Stimulated activated naive CD4-positive, alpha-beta T cell (primary cell): ENCODE measurements around the gene GPR3.
"Not testable (repeated sequence)": the region's sequence is repeated elsewhere in the genome, so short reads cannot be mapped to it uniquely, and the experiment has no call there.

Source experiments
- DNase-seq, 6 experiments: peaks; one replicate each; lab custom pipeline; 2025; lab: John Stamatoyannopoulos, UW

Gene GPR3

DNA sequence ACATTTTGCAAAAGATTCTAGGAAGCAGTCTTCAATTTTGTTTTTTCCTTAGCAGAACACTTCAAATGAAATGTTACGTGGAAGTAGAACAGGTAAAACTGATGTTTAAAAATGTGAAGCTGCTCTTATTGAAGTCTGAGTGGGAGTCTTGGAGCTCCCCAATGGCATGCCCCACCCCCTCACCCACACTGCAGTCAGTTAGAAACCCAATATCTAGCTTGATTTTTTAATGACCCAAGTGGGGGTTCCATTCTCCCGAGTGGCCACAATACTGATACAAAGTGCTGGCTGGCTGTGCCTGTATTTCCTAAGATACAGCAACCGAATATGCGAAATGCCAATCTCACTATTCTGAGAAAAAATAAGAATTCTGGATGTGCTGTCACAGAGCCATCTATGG is 31.3 kb downstream of the GPR3 start:
- DNase-seq, result no peak

DNA sequence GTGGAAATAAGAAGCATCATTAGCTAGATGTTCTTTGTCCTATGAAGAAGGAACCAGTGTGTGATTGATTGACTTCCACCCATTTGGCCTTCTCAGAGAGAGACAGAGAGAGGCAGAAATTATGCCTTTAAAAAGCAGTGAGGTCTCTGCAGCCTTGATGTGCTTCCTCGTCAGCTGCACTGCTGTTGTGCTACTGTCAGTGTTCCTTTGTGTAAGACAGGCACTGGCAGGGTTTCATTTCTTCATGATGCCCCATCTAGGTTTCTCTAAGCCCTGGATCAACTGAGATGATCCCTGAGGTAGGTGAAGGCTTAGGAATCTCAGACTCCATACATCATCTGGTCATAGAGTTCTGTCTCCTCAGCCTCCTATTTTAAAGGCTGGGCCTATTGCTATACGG is 34.9 kb downstream of the GPR3 start:
- no peak for DNase-seq

DNA sequence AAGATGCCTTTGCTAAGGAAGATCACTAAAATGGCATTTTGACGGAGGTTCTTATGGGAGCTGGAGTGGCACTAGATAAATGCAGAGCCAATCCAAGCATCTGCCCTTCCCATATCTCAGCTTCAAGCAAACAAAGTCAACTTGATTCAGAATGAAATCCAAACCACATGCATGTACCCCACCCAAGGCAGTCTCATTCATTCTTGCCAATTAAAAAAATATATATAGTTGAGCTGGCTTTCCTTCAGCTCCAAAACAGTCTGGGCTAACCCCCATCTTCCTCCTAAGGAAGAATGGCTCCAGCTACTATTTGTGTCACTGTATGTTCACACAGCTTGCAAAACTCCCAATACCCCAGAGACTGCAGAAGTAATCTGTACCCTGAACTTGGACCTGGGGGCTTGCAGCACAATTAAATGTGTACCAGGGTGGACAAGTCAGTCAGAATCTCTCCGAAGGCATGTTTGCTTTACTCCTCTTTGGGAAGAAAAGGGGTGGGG is 35.4 kb downstream of the GPR3 start:
- DNase-seq, result no peak

DNA sequence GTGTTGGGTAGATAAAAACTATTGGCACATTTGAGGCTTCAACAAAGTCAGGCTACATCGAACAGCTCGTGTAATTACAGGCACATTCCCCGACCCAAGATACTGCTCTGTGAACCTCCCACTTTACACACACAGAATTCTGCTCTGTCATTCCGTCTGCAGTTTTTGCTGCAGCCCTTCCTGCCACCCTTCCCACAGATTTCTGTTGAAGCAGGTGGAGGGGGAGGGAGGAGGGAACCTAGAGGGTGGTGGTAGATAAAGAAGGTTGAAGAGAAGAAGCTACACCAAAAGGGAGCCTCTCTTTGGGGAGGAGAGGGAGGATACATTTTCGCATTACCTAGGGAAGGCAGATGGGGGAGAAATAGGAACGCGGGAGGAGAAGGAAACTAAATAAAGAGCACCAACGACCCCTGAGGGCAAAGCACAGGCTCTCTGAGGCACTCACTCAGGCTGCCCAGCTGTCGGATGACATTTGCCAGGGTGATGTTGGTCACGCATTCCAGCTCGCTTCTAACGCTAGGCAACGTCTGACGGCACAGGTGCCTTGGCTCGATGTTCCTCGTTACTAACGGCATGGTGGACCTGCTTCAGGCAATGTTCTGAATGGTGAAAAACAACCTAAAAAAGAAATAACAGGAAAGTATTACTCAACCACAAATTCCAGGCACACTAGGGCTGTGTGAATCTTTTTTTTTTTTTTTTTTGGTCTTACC is 36.0 kb downstream of the GPR3 start:
- no peak for DNase-seq

DNA sequence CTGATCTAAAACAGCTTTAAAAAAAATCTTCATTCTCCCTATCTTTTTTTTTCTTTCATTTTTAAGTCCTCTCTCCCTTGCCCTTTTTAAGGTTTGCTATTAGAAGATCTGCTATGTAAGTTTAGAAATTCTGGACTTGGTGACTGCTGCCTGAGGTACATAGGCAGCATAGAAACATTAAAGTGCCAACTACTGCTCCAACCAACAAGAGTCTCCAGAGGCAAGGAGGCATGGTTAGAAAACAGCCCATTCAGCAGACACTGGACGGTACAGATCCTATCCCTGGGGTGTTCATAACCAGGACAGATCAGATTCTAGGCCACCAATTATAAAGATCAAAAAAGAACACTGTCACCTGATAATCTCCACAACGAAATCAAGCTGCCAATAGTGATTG is 36.6 kb downstream of the GPR3 start:
- DNase-seq, result no peak

DNA sequence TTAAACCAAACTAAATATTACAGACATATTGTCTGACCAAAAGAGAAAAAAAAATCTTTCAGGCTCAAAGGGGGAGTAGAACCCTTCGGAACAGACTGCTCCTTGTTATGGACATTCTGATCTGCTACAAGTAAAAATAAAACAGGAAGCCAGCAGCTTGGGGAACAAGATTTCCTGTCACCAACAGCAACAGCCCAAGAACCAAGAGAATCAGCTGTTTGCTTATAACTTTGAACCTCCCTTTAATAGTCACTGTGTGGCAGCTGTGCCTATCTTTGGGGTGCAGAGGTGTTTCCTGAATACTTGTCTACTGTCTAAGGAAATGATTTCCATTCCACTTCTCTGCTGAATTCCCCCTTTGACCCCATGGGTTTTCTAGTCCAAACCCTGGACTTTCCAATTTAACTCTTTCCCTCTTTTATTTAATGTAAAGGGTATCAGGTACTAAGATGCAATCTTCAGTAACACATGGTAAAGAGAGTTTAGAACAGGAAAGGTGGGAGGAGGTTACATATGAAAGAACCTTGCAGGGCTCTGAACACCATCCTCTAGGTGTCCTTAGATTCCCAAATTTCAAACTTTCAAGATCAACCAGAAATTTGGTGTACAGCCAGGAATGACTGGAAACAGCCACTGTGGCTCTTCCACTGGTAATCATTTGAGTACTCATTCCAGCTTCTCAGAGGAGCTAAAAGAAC is 38.6 kb downstream of the GPR3 start:
- DNase-seq, result peak in 4 of 6 experiments; percentile 25 to 70 (median 65)

DNA sequence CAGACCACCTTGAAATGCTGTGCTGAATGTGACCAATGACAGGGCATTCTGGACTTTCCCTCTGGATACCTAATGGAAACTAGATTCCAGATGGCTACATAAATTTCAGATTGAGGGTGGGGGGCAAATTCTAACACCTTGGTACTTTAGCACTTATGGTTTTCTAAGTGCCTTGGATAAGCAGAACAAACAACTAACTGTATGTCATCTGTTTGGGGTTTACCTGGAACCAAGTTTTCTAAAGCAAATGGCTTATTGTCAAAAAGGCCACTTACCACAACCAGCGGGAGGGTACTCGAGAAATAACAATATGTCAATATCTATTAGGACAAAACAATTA is 39.1 kb downstream of the GPR3 start:
- DNase-seq, result no peak

DNA sequence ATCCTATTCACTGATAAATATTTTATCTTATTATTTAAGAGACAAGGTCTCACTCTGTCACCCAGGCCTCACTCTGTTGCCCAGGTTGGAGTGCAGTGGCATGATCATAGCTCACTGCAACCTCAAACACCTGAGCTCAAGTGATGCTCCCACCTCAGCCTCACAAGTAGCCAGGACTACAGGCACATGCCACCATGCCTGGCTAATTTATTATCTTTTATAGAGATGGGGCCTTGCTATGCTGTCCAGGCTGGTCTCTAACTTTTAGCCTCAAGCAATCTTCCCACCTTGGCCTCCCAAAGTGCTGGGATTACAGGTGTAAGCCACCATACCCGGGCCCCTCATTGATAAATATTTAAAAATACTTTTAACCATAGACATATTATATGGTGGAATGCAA is 40.3 kb downstream of the GPR3 start:
- DNase-seq, result not testable (repeated sequence)

DNA sequence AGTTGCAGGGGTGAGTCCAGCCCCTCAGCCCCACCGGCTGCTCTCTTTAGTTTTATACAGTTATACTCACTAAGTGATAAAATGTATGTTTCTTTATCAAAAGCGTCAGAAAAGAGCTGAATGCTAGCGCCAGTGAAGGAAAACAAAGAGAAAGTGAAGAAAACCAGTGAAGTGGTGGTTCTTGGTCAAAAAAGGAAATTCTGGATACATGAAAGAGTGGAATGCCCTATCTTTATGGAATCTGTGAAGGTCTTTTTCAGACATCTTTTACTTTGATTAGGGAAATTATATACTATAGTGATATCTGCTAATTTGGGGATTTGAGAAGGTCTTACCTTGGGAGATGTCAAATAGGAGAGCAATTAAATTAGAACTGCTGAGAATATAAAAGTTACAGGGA is 41.3 kb downstream of the GPR3 start:
- no peak for DNase-seq

DNA sequence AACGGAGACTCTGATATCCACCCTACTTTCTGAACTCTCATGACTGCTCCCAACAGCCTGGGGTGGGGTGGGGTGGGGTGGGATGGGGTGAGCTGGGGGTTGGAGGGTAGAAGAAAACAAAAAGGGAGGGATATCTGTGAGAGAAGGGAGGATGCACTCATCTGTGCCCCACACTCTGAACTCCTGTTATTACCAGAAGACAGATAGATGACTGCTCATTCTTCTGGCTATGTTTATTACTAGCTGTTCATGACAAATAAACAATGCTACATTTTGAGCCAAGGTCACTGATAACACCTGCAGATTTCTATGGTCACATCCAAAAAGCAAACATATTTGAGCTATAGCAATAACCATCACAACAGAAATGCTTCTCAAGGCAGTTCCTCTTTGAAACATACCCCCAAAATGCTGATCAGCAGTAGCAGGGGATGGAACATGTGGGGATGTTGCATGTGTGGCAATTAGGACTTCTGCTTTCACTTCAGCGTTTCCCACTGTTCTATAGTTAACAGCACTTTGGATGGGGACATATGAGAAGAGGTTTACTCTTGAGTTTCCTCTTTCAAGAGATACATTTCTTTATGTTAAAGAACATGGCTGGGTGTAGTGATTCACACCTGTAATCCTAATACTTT is 43.3 kb downstream of the GPR3 start:
- no peak for DNase-seq

DNA sequence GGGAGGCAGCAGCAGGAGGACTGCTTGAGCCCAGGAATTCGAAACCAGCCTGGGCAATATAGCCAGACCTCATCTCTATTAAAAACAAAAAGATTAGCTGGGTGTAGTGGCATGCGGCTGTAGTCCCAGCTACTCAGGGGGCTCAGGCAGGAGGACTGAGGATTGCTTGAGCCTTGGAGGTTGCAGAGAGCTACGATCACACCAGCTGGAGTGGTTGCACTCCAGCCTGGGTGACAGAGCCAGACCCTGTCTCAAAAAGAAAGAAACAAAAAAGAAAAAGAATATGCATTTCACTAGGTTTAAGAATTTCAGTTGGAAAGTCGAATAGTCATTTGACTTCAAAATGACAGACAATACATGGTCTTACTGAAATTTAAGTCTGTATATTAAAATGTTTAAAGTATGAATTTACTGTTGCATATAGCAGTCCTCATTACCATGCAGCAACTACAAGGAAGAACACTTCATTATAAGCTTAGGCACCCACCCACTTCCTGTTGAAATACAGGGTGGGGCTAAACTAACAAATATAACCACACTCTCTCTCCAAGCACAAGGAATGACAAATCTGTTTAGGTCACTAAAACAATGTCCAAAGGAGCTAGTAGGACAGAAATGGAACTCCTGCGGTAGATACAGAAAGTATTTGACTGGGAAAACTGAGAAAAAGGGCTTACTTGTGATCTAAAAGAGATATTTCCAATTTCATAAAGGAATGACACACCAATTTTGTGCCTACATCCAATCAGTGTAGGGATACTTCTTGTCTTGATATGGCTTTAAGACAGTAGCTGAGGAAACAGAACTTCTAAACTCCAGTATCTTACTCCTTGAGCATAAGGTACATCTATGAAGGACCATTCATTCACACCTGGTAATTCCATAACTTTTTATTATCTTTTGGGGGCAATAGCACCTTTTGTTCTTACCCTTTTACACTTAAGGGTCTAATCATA is 44.1 kb downstream of the GPR3 start:
- peak in 3 of 6 experiments; percentile 31 to 44 (median 38) for DNase-seq

DNA sequence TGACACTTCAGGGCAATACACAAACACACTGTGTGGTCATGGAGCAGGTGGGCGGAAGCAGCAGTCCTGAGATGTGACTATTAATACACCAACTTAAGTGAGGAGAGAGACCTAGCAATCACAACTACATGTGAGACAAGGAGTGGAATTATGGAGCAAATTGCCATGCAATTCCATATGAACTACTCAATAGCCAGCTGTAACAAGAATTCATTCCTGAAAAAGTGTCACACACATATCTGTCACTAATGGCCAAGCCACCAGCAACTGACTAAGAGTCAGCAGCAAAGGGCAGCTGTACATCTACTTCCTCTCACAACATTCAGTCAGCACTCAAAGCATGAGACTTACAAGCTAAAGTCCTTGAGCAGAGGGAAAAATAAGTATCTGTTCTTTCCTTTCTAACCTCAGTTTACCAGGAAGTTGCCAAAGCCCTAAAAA is 46.2 kb downstream of the GPR3 start:
- no peak for DNase-seq

DNA sequence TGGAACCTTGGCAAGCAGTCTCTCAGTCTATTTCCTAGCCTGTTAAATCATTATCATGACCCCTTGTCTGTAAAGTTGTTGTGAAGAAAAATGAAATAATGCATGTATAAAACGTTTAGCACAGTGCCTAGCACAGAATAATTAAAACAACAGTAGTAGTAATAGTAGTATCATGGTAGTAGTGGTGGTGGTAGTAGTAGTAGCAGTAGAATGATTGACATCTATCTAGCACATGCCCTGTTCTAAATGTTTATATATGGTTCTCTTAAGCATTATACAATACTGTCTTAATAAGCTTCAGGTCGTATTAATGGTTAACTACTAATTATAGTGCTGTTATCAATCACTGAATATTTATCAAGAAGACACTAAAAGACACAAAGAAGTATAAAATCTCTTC is 46.7 kb downstream of the GPR3 start:
- DNase-seq, result no peak

DNA sequence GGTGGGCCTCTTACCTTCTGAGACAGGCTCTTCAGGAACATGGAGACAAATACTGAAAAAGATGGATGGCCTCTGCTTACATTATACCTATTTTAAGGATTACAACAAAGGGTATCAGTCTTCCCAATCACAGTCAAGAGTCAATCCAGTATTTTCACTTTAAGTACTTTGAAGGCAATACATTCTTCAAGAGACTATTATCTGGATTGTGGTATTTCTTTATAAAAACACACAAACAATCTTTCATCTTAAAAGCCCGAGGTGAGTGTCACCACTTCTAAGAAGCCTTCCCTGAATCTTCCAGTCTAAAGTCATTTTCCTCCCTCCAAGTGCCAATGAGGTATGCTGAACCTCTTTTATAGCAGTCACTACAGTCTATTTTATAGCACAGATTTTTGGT is 52.2 kb downstream of the GPR3 start:
- DNase-seq, result no peak
